CD4-positive, alpha-beta T cell treated with Interleukin-17A for 4 hours (primary cell): Measurements from ENCODE around the gene UBAC1.
"Not testable (repeated sequence)": the region's sequence is repeated elsewhere in the genome, so short reads cannot be mapped to it uniquely, and the experiment has no call there.

Source experiments
- DNase-seq: peaks from one replicate; pipeline ENCODE4 v3.0.0-alpha.2; 2020; ENCODE audit warnings: mixed read lengths

Gene UBAC1

DNA sequence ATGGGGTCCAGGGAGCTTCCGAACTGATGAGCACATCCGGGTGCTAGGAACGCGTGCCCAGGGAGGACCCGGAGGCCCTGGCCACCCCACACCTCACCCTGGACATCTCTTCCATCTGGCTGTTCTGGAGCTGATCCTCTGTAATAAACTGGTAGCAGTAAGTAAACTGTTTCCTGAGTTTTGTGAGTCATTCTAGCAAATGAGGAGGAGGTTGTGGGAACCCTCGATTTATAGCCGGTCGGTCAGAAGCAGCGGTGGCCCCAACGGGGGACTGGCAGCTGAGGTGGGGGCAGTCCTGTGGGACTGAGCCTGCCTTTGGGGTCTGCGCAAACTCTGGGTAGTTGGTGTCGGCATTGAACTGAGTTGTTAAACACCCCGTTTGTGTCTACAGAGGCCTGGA lies 15.4 kb upstream of the UBAC1 start:
- DNase-seq: no peak

DNA sequence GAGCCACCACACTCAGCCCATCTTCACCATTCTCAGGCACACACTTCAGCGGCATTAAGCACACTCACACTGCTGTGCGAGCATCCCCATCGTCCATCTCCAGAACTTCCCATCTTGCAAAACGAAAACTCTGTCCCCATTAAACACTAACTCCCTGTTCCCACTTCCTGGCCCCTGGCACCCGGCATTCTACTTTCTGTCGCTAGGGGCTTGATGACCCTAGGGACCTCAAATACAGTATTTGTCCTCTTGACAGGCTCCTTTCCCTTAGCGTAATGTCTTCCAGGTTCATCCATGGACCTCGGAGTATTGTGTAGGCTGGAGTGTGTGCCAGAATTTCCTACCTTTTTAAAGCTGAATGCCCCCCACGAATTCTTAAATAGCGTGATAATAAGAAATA lies 14.7 kb upstream of the UBAC1 start:
- no peak for DNase-seq

DNA sequence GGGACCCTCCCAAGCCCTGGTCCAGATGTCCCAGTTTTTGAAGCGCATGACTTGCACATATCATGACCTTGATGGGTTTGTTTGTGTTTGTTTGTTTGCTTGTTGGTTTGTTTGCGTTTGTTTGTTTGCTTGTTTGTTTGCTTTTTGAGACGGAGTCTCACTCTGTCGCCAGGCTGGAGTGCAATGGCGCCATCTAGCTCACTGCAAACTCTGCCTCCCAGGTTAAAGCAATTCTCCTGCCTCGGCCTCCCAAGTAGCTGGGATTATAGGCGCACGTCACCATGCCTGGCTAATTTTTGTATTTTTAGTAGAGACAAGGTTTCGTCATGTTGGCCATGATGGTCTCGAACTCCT lies 13.0 kb upstream of the UBAC1 start:
- DNase-seq: no peak

DNA sequence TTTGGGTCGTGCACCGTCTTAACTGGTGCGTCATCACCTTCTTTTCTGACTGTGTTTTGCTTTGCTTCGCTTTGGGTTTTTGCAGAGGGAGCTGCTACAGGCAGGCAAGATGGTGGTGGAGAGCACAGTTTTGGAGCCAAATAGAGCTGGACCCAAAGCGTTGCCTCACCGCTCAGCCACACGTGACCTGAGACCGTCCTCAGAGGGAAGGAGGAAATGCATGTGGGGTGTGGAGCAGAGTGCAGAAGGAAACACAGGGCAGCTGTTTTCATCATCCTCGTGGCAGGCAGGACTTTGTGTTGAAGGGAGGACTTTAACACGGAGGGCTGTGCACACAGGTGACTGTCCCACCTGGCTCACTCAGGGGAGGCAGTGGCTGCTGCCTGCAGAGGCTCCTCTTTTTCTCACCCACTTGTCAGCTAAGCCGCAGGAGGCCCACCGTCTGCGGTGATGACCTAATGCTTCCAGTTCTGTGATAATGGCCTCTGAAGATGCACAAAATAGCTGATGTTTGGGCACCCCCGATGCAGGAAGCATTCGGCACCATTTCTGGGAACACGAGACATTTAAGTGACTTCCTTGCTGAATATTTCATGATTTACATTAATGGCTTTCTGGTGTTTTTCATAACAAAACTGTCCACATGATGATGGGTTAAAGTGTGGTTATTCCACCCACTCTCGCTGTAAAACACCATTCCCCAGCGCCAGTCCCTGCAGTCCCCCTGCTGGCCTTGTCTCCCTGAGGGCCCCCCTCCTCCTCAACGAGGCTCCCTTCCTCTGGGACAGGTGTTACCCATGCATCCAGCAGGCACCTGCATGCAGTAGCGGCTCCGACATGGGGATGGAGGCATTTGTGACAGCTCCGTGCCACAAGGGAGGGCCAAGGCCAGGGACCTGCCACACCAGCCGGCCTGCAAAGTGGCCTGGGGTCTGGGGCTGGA lies 12.4 kb upstream of the UBAC1 start:
- no peak for DNase-seq

DNA sequence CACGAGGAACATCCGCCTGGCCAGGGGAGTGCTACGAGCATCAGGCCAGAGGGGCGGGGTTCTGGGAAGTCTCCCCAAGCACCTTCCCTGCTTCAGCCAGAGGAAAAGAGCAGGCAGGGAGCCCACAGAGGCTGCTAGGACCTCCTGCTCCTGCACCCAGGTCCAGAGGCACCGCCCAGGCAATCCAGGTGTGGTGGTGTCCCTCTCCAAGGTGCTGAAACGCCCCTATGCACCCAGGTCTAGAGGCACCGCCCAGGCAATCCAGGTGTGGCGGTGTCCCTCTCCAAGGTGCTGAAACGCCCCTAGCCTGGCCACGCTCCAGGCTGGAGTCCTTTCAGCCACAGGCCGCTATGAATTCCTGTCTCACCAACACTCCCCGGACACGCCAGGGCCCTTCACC lies 10.7 kb upstream of the UBAC1 start:
- peak; percentile 62 for DNase-seq

DNA sequence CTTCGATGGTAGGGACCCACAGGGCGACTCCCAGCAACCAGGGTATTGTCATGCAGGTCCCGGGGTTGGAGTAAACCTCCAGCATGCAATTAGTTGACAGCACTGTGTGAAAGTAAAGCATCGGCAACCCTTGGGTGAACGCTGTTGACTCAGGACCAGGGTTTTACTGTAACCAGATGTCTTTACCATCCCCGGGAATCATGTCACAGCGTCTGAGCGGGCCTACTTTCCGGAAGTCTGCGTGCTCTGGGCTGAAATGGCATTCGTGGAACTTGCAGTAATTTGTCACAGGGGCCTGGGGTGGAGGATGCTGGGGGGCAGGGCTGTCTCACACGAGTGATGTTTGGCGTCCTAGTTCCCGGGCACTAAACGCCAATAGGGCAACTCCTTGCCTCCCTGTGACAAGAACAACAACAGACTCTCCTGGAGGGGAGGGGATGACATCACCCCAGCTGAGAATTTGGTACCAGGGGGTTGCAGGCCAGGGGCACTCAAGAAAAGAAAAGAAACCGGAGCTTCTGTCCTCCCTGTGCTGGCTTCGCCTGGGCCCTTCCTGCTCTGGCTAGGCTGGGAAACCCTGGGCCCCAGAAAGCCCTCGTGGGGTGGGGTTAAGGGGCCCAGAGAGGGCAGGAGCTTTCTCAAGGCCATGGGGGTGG lies 10.1 kb upstream of the UBAC1 start:
- DNase-seq: no peak

DNA sequence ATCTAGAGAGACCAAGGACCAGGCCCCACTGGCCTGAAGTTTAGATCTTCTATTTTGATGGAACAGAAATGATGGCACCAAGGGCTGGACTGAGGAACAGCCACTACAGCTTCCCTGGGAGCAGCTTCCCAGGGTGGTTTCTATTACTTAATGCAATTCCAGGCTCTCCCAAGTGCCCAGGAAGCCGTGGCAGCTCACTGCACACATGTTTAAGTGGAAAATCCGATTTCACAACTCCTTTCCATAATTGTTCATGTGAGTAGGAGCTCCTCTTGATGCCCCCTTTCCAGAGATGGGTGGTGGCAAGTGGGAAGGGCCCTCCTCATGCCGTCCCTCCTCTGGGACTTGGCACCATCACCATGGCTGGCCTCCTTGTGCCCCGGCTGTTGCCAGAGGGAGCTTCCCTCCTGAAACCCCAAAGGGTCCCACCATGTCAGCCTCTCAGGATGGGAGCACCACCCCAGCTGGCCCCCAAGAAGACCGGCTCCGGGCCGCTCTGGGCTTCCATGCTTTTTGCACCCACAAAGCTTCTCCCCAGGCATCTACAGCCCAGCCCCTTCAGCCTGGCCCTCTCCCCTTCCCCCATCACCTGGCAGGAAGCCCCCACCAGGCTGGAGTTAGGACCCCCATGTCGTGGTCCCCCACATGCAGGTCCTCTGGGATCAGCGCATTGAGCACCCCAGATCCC lies 9.1 kb upstream of the UBAC1 start:
- no peak for DNase-seq

DNA sequence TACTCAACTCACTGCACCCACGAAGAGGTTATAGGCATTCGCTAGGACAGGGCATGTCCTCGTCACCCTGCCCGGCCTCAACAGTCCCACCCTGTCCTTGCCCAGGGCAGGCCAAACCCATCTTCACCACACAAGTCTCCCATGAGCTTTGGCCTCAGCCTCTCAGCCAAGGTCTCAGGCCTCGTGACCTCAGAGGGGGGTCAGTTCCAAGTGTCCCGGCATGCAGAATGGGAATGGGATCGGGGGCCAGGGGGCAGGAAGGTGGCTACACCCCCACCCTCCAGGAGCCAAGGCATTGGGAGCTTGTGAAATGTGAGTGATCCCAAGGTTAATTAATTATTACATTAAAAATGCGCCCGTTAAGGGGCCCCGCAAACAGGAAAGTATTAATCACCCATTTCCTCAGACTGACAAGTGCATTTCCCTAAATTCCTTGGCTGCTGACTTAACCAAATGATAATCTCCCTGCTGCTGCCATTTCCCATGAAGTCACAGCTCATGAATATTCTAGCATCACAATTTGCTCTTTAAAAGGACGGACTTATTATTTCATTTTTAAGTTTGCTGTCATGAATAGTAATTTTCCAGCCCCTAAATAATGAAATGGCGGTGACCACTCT lies 8.0 kb upstream of the UBAC1 start:
- DNase-seq: no peak

DNA sequence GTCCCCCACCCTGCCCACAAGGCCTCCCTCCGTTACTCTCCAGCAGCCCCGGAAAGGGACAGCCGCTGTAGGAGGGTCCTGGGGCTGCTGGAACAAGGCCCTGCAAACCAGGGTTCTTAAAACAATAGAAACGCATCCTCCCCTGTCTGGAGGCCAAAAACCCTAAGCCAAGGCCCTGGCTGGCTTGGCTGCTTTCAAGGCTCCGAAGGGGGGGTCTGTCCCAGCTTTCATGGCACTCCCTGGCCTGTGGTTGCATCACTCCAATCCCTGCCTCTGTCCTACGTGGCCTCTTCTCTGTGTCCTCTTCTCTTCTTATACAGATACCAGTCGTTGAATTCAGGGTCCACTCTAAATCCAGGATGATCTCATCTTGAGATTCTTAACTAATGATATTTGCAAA lies 7.4 kb upstream of the UBAC1 start:
- no peak for DNase-seq

DNA sequence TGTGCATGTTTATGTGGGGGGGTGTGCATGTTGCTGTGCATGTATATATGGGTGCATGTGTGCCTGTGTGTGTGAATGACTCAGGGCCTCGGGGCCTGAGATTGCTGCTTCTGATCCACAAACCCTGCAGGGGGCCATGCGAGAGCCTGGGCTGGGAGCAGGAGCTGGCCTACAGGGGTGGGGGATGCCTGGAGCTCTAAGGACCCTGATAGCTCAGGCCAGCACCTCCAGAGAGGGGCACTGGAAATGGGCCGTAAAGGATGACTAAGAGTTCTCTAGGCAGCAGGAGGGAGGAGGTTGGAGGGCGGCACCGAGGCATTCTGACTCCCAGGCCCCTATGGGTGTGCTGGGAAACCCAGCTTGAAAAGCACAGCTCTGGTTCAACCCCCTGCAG lies 6.9 kb upstream of the UBAC1 start:
- DNase-seq: no peak

DNA sequence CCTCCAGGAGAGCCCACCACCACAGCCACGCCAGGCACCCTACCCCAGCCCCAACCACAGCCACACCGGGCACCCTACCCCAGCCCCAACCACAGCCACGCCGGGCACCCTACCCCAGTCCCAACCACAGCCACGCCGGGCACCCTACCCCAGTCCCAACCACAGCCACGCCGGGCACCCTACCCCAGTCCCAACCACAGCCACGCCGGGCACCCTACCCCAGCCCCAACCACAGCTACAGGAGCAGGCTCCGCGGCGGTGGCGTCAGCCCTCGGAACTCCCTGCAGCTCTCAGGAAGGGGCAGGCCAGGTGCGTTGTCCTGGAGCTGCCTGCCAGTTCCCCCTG lies 5.7 kb upstream of the UBAC1 start:
- not testable (repeated sequence) for DNase-seq

DNA sequence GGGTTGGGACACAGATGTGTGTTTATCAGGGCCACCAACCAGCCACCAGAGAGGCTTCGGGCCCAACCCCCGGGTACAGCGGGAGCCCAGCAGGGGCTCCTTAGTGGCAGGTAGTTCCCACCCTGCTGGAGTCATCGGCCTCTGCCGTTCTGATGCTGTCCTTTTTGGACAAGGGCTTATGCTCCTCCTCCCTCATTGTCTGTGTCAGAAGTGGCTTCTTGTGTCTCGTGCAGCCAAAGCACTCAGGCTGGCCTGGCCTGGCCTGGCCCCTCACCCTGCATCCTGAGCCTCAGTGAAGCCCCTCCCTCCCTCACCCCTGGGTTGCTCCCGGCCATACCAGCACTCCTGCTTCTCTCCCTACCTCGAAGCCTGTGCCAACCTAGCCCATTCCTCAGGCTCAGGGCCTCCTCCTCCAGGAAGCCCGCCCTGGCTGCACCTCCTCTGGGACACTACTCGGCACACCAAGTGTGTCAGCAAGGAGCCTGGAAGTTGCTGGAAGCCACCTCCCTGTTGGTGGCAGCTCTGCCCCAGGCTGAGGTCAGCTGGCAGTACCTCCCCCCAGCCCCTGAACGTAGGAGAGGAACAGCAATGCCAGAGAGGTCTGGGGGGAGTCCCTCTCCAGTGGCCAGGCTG lies 4.1 kb upstream of the UBAC1 start:
- DNase-seq: no peak

DNA sequence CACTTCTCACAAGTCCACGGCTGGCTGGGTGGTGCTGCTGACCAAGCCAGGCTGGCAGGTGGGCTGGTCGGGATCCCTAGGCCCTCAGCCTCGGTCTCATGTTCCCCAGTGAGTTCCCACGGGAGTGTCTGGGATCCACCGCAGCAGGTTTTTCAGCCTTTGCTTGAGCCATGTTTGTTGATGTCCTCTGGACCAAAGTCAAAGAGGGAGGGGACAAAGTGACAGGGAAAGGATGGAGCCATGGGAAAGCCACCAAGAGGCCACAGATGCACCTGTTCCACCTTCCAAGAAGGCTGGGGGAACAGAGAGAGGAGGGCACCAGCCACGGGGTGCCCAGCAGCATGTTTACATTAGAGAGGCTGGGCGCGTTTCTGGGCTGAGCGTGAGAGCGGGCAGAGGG lies 2.8 kb upstream of the UBAC1 start:
- no peak for DNase-seq

DNA sequence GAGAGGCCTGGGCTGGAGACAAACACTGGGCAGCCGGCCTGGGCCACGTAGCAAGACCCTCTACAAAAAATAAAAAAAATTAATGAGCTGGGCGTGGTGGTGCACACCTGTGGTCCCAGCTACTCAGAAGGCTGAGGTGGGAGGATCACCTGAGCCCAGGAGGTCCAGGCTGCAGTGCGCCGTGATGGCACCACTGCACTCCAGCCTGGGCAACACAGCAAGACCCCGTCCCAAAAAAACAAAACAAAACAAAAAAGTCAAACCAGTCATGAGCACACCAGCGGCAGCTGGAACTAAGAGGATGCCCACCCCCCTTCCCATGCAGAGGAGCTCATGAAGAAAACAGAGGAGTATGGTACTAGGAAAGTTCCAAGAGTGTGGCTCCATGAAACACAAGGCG lies 2.2 kb upstream of the UBAC1 start:
- DNase-seq: no peak

DNA sequence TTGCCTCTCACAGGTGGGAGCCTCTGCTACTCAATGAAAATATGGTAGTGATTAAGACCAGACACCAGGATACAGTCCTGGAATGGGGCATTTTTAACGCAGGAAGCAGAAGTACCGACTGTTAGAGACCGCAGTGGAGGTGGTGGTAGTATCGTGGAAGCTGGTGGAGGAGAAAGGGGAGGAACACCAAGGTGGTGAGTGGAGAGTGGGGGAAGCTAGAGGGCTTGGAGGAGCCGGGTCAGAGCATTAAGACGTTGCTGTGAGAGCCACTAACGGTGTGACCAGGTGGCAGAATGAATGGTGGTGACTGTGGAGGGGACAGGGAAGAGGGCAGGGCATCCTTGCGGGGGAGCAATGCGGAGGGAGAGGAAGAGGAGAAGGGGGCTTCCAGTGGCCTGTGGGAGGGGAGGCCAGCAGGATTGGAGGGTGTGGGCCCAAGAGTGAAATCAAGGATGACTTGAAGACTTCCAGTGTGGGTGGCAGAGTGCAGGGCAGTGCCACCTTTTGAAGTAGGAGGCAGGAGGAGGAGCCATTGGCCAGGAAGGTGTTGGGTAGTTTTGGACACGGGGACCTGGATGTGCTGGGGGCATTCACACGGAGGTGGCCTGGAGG lies 1.6 kb upstream of the UBAC1 start:
- no peak for DNase-seq

DNA sequence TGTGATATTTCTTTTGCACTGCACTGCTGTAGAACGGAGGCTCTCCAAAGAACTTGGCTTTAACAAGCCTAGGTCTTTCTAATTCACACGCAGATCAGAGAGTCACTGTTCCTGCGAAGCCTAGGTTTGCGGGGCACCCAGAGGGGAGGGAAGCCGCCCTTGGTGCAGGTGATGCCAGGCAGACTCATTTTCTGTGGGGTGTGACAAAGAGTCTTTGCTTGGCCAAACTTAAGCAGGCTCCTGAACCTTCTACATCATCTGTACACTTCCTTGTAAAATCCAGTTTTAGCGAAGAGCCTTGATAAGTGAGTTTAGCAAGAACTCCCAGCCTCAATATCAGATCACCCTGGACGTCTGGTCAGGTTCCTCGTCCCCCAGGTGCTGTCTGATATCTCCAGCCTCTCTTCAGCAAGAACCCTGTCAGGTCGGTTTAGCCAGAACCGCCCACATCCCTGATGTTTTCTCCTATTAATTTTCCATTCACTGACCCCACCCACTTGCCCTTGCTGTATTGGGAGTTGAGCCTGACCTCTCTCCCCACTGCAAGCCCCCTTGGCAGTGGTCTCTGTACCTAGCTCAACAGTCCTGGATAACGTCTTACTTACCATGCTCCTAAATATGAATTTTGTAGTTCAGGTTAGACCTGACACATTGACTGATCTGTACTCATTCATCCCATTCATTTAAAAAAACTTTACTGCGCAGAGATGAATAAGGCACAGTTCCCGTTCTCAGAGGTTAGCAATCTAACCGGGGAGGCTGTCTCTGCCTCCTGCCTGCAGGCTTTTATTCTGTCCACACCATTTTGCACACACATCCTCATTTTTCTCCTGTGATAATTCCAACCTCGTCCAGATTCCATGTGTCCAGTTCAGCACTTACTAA lies 880 bp upstream of the UBAC1 start:
- DNase-seq: no peak

DNA sequence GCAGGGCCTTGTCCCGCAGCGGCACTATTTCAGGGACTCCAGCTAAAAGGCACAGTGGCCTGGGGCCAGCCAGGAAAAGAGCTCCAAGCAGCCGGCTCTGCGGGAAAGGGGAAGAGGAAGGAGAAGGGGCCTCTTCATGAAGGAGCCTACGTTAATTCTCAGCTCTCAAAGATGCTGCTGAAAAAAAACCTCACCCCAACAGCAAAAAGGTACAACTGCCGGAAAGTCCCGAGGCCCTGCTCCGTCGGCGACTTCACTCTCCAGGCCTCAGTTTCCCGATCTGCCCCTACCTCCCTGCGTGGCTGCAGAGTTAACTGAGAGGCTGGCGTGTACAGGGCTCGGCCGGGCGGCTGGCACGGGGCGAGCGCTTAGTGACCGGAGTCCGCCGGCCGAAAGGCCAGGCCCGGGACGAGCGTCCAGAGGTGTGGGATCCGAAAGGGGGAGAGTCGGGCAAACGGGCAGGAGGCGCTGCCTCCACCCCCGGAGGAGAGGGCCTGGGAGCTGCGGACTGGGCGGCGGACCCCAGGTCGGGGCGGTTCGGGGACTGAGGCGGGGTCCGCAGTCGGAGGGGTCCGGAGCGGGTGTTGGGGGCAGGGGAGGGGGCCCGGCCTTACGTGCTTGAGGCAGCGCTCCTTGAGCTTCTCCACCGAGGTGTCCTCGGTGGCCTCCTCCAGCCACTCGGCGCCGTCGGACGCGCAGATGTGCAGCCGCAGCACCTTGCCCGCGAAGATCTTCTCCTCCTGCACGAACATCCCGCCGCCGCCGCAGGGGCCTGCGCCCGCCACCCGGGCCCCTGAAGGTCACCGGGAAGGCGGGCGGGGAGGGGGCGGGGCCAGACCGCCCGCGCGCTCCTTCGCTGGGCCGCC lies 529 bp downstream of the UBAC1 start:
- DNase-seq: no peak

DNA sequence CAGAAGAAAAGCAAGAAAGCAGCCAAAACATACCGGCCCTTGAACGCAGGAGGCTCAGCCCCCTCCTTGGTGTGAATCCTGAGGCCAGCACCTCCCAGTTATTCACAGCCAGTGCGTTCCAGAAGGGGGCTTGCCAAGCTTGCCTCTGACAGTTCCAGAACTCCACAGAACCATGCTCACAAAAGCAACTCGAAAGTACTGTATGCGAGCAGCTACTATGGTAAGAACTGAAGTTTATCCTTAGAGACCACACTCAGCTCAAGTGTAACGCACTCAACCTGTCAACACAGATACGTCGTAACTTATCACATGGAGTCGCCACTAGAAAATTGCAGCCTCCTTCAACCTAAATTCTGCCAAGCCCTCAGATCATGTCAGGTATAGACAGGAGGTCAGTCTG lies 1.4 kb downstream of the UBAC1 start:
- no peak for DNase-seq

DNA sequence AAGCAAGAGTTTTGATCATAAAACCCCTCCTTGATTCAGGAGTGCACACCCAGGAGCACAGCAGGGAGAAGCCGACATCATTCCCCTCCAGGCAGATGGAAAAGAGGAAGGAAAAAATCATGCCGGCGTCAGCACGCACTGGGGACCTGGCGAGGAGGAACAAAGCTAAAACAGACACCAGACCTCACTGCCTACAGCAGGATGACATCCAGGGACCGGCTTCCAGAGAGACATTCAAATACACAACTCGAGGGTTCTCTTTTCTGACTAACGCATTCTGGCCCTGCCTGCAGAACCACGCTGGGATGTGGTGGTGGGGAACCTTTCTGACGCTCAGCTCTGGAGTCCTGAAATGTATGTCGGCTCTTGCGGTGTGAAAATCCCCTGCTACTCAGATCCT lies 2.7 kb downstream of the UBAC1 start:
- no peak for DNase-seq

DNA sequence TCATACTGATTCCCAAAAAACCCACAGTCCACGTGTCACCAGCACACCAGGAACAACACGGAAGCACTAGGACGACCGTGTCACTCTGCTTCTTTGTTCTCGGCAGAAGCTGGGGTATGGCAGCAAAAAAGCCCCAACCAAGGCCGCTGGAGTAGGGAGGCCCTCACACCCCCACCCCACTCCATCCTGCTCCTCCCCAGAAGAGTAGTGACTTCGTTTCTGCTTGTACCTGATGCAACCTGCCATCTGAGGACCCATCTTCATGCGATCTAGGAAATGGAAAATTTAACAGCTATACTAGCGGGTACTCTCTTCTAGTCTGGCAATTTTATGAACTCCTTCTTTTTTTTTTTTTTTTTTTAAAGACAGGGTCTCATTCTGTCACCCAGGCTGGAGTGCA lies 3.7 kb downstream of the UBAC1 start:
- no peak for DNase-seq

DNA sequence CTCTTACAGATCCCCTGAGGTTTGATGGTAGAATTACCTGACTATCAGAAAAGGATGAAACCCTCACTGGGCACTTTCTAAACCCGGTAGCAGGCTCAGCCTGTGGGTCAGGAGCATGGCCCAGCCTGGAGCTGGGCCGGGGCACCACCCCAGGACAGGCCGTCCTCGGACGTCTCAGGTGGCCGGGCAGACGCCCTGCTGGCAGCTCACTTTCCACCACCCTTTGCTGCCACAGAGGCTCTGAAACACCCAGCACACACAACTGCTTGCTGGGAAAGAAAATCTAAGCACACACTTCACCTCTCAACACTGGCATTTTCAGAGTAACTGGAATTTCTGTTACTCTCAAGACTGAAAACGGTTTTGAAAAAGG lies 4.4 kb downstream of the UBAC1 start:
- DNase-seq: no peak
